KMS-11 (cell line): ENCODE results near the gene MCM3AP.
A peak's percentile ranks its signal among the peaks of the same experiment; 100 is the strongest.
"Not testable (repeated sequence)": the region's sequence is repeated elsewhere in the genome, so short reads cannot be mapped to it uniquely, and the experiment has no call there.

Source experiments
- H2AFZ ChIP-seq: fragments of 200-600 bp; sonication (generic); 2 replicates; pipeline ENCODE4 v1.6.1; 2016; ENCODE audit warnings: antibody characterized with exemption, mixed run types, low read depth
- H3K27ac ChIP-seq: fragments of 200-600 bp; sonication (generic); 2 replicates; pipeline ENCODE4 v1.6.1; 2016; ENCODE audit warnings: mild to moderate bottlenecking, mixed run types
- H3K27me3 ChIP-seq: fragments of 200-600 bp; sonication (generic); 2 replicates; pipeline ENCODE4 v1.6.1; 2017; ENCODE audit warnings: mild to moderate bottlenecking, low read depth, mixed run types, moderate library complexity; ENCODE audit not compliant: insufficient read depth
- H3K36me3 ChIP-seq: fragments of 200-600 bp; sonication (generic); 2 replicates; pipeline ENCODE4 v1.6.1; 2017; ENCODE audit warnings: mild to moderate bottlenecking, mixed run types; ENCODE audit not compliant: insufficient read depth
- H3K4me1 ChIP-seq: fragments of 200-600 bp; sonication (generic); 2 replicates; pipeline ENCODE4 v1.6.1; 2016; ENCODE audit warnings: mild to moderate bottlenecking, low read depth, mixed run types; ENCODE audit not compliant: poor library complexity, severe bottlenecking
- H3K4me2 ChIP-seq: fragments of 200-600 bp; sonication (generic); 2 replicates; pipeline ENCODE4 v1.7.0; 2016; ENCODE audit warnings: mild to moderate bottlenecking, mixed run types
- H3K4me3 ChIP-seq: fragments of 200-600 bp; sonication (generic); IDR thresholded peaks from 2 replicates; pipeline ENCODE4 v1.6.1; 2017; ENCODE audit warnings: low read depth, low read length, mixed read lengths; ENCODE audit not compliant: insufficient read depth
- H3K79me2 ChIP-seq: fragments of 200-600 bp; sonication (generic); 2 replicates; pipeline ENCODE4 v1.6.1; 2016; ENCODE audit warnings: low read depth, mixed run types; ENCODE audit not compliant: insufficient read depth
- H3K9ac ChIP-seq: fragments of 200-600 bp; sonication (generic); 2 replicates; pipeline ENCODE4 v1.6.1; 2016; ENCODE audit warnings: mild to moderate bottlenecking, mixed run types
- H4K20me1 ChIP-seq: fragments of 200-600 bp; sonication (generic); 2 replicates; pipeline ENCODE4 v1.6.1; 2016; ENCODE audit warnings: mild to moderate bottlenecking, mixed run types; ENCODE audit not compliant: insufficient read depth
- TF ChIP-seq, protein P1 (sequence below): fragments of 200-600 bp; sonication (generic); conservative IDR thresholded peaks from 2 replicates; pipeline ENCODE4 v1.6.1; 2017; ENCODE audit warnings: low read depth, mild to moderate bottlenecking, antibody characterized with exemption, low read length, moderate library complexity, mixed read lengths

The MCM3AP gene

DNA sequence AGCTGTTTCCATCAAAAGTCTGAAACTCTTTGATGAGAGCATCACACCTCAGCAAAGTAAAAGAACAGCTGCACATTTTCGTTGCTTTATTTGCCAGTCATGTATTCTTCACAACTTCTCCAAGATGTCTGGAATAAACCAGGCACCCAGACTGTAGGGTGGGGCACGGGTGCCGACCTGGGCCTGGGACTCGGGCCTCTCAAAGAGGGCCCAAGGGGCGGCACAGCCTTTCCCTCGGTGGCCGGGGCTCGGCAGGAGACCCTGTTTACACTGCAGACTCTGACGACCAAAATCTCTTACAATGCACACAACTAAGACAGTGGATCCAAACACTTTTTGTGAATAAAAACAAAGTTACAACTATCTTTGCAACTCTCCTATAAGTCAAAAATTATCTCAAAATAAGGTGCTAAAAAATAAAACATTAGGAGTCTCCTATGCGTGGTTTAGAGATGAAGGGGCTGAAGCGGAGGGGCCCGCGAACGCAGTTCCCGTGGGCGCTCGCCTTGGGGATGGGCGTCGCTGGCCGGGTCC lies 57.5 kb downstream of the MCM3AP start:
- H3K4me3 ChIP-seq, result no peak overlapping the region
- H3K27me3 ChIP-seq, result no peaks in the 10 kb centered on the region
- no peaks in the 10 kb centered on the region; the same call in 1 of the 2 replicates for H3K36me3 ChIP-seq
- peaks cover 43% of the 10 kb centered on the region for H3K4me1 ChIP-seq
- peak overlapping the region; percentile 80 for H3K4me2 ChIP-seq
- peak overlapping the region; percentile 62; the same call in 1 of the 2 replicates for H3K9ac ChIP-seq
- H3K79me2 ChIP-seq, result peaks cover 82% of the 10 kb centered on the region
- H2AFZ ChIP-seq, result peak overlapping the region; percentile 36; the same call in 1 of the 2 replicates
- peak overlapping the region; percentile 39 for H3K27ac ChIP-seq
- TF ChIP-seq, protein P1, sequence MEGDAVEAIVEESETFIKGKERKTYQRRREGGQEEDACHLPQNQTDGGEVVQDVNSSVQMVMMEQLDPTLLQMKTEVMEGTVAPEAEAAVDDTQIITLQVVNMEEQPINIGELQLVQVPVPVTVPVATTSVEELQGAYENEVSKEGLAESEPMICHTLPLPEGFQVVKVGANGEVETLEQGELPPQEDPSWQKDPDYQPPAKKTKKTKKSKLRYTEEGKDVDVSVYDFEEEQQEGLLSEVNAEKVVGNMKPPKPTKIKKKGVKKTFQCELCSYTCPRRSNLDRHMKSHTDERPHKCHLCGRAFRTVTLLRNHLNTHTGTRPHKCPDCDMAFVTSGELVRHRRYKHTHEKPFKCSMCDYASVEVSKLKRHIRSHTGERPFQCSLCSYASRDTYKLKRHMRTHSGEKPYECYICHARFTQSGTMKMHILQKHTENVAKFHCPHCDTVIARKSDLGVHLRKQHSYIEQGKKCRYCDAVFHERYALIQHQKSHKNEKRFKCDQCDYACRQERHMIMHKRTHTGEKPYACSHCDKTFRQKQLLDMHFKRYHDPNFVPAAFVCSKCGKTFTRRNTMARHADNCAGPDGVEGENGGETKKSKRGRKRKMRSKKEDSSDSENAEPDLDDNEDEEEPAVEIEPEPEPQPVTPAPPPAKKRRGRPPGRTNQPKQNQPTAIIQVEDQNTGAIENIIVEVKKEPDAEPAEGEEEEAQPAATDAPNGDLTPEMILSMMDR, result no peak
- 0 out of 2 replicates have a peak, but pooled peaks cover 15% of the 10 kb centered on the region for H4K20me1 ChIP-seq

DNA sequence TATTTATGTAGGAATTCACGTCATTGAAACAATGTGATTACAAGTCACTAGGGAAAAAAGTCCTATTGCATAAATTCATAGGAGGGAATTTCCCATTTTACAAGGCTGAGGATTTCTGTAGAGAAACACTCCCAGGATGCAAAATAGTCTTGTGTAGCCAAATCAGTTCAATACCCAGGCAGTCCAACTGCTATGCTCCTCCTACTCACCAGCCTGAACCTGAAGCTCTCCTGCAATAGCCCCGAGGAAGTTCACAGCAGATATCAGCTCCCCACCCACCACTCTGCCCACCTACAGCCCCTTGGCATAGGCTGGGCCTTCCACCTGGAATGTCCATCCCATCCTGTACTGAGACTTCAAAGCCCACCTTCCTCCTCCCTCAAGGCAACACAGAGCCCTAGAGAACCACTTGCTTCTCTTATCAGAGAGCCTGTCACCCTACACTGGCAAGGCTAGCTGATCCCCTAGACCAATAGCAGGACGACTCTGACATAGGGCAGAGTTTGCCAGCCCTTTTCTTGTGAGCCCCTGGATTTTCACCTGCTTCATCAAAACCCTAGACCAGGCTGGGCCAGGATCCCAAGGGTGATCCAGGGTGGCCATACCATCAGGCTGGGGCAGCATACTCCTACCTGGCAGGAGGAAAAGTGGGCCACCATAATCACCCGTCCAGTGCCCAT lies 58.4 kb downstream of the MCM3AP start:
- Histone ChIP-seq H3K27me3 (no peaks in the 10 kb centered on the region), H3K4me3 (no peak overlapping the region), H4K20me1 (0 out of 2 replicates have a peak, but pooled peaks cover 15% of the 10 kb centered on the region), H3K4me2 (peak overlapping the region; percentile 80), H3K27ac (peak overlapping the region; percentile 4; the same call in 1 of the 2 replicates), H3K36me3 (peaks cover 4% of the 10 kb centered on the region; the same call in 1 of the 2 replicates), H3K4me1 (peaks cover 43% of the 10 kb centered on the region), H2AFZ (no peak overlapping the region), H3K79me2 (peaks cover 90% of the 10 kb centered on the region), H3K9ac (peak overlapping the region; percentile 62; the same call in 1 of the 2 replicates)
- TF ChIP-seq, protein P1, result no peak

DNA sequence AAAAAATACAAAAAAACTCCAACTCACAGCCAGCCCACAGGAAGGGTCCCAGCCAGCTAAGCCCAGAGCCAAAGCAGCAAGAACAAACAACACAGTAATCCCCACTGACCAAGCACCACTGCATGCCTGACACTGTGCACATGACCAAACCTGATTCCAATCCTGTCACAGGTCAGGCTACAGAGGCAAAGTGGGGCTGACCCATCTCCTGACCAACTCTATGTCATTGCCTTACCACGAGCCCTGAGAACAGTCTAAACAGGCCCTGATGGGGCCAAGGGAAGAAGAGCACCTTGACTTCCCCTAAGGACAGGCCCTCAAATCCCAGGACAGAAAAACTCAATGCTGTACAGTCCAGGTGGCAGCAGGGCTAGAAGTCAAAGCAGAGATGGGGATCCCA lies 59.3 kb downstream of the MCM3AP start:
- no peak overlapping the region for H3K9ac ChIP-seq
- peaks cover 83% of the 10 kb centered on the region for H3K79me2 ChIP-seq
- no peaks in the 10 kb centered on the region for H3K27me3 ChIP-seq
- H3K36me3 ChIP-seq, result peaks cover 4% of the 10 kb centered on the region; the same call in 1 of the 2 replicates
- H3K4me3 ChIP-seq, result no peak overlapping the region
- TF ChIP-seq, protein P1, result no peak
- H2AFZ ChIP-seq, result no peak overlapping the region
- 0 out of 2 replicates have a peak, but pooled peaks cover 15% of the 10 kb centered on the region for H4K20me1 ChIP-seq
- H3K27ac ChIP-seq, result peak overlapping the region; percentile 4; the same call in 1 of the 2 replicates
- H3K4me1 ChIP-seq, result peaks cover 34% of the 10 kb centered on the region
- peak overlapping the region; percentile 80 for H3K4me2 ChIP-seq

DNA sequence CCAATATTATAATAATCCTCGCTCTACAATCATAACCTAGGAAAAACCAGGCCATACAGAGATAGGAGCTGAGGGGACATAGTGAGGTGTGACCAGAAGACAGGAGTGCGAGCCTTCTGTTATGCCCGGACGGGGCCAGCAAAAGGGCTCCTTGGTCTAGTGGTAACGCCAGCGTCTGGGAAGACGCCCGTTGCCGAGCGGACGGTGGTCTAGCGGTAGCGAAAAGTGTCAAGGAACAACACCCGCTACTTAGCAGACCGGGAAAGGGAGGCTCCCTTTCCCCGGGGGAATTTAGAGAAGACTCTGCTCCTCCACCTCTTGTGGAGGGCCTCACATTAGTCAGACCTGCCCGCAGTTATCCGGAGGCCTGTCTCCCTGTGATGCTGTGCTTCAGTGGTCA lies 61.8 kb downstream of the MCM3AP start:
- not testable (repeated sequence) for H3K27me3 ChIP-seq, H3K27ac ChIP-seq

More for the DNA sequence above, 61.8 kb downstream of the MCM3AP start:
- H2AFZ ChIP-seq, H3K4me3 ChIP-seq, H3K9ac ChIP-seq, H3K4me2 ChIP-seq, H3K36me3 ChIP-seq: not testable (repeated sequence)
- Histone ChIP-seq H3K4me1 (peaks cover 21% of the 10 kb centered on the region), H3K79me2 (peaks cover 65% of the 10 kb centered on the region), H4K20me1 (0 out of 2 replicates have a peak, but pooled peaks cover 15% of the 10 kb centered on the region)
